HG03457 (cell line): Measurements from ENCODE around the gene RAB13.
A peak's percentile ranks its signal among the peaks of the same experiment; 100 is the strongest.

Source experiments
- ATAC-seq: cut with Tn5 transposase; IDR thresholded peaks from one replicate; pipeline ENCODE4 v1.9.1; 2021; ENCODE audit warnings: moderate number of reproducible peaks; ENCODE audit not compliant: unreplicated experiment

RAB13 gene

DNA sequence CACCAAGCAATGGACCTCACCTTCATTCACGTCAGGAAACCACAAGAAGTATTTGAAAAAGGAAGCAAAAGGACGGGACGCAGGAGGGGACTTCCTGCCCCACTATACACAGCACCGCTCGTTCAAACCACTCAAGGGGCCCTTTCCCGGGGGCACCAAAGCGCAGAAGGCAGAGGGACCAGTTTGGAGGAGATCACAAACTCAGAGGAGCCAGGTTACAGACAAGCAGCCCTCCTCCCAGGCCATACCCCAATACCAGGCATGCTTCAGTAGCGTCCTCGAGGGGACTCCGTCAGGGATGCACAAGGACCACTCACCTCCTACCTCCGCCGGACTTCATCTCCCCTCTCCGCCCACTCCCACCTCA is 28.4 kb downstream of the RAB13 start:
- ATAC-seq: peak; percentile 5

DNA sequence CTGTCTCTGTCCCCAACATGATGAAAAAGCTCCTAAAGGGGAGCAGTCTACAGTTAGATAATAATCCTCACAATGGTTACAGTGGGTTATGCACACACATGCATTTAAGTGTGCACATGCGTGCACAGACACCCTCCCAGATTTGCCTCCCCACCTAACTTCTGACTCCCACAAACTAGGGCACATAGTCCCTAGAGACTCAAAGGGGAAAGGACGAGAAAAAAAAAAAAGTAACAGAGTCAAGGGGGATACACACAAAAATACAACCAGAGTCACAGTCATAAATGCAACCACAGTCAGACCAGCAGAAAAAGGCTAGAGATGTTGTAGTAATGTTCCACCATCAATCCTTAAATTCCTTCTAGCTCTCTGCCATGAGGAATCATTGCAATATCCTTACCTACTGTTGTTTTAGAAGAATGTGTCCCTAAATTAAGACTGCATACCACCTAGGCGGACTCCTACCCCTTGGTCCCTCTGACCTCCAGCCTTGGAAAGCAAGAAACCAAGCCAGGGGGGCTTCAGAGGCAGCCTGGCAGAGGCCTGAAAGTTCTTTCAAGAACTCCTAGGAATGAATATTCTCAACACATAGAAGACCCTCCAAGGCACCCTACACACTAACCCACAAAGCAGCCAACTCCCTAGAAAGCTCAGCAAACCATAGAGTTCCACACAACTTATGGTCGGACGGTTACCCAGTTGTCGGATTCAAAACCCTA is 29.0 kb downstream of the RAB13 start:
- ATAC-seq: no peak

DNA sequence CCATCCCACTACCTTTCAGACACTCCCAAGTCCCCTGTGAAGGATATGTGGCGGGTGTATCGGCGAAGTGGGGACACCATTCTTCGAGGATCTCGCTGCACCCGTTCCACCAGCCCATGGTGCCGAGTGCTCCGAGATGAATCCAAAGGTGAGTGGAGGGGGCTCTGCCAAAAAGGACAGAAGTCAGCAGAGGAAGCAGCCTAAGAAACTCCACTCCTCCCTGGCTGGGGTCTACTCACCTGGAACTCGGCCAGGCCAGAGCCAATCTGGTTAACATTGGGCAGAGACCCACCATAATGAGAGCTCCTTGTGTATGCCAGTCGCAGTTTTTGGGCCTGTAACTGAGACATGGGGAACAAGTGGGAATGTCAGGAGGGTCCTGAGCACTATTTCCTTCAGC is 31.3 kb downstream of the RAB13 start:
- no peak for ATAC-seq

DNA sequence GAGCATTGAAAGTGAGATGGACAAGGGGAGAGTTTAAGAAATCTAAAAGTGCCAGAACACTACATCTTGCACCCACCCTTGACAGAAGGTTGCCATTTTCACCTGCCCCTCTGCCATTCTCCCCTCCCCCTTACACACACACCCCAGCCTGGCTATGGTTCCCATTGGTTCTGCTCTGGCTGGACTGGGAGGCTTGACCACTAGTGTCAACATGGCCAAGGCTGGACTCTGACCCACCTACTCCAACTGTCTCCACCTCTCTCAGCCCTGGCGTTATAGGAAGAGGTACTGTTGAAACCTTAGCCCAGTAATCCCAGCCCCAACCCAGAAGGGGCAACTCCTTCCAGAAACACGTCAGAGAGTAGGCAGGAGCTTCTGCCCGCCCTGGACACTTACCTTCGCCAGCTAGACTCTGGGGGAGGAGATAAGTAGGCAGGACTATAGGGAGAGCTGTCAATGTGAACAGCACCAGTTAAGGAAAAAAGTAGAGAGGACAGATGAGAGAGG is 32.2 kb downstream of the RAB13 start:
- no peak for ATAC-seq

DNA sequence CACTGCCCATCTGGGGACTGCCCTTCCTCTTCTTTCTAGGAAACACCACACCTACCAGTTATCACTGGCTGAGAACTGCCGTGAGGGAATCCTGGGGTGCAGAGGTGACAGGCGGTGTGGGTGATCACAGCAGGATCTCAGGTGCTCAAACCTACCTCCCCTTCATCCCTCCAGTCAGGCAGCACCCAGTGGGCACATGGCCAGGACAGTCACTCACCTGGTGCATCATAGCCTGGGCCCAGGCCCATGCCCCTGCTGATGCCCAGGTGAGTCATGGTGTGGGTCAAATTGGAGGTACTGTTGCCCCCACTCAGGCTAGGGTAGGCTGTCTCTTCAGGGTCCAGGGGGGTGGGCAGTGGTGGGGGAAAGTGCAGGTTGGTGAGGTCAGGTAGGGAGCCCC is 34.3 kb downstream of the RAB13 start:
- no peak for ATAC-seq

DNA sequence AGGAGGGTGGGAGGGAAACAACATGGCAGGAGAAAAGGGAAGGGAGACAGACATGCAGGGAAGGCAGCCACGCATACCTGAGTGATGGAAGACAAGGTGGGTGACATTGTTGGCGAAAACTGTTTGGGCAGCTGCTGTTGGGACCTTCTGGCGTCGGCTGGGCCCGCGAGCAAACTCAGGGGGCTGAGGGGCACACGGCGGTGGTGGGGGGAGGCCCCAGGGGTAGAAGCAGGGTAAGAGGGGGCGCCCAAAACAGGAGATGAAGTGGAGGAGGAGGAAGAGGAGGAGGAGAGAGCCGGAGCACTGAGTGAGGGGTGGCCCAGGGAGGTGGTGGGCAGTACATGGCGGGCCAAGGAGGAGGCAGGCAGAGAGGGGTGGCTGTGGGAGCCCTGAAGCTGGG is 35.0 kb downstream of the RAB13 start:
- ATAC-seq: no peak

- ATAC-seq: peak; percentile 43
Observed at GRCh38 chr1:153946622-153947241, 39.4 kb downstream of the RAB13 start, which contains the start of gene DENND4B. Gene DENND4B, minus strand, starts transcription at chr1:153946718. Its CDS starts 2,344 bp downstream, at chr1:153944374.

GRCh38 chr1:153945795-153946621 is 40.1 kb downstream of the RAB13 start:
- ATAC-seq: peak; percentile 46

GRCh38 chr1:153945131-153945794 is 40.9 kb downstream of the RAB13 start:
- no peak for ATAC-seq

DNA sequence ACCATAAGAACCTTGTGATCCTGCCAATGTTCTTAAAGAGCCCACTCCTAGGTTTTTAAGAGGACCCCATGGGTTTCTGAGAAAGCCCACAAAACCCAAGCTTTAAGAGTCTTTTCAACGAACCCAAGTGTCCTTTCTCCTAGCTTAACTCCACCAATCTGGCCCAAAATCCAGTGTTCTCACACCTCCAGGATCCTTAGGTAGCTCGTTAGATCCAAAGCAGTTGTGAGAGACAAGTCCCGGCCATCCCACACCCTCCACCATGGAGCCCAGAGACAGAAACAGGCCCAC is 41.4 kb downstream of the RAB13 start:
- no peak for ATAC-seq

DNA sequence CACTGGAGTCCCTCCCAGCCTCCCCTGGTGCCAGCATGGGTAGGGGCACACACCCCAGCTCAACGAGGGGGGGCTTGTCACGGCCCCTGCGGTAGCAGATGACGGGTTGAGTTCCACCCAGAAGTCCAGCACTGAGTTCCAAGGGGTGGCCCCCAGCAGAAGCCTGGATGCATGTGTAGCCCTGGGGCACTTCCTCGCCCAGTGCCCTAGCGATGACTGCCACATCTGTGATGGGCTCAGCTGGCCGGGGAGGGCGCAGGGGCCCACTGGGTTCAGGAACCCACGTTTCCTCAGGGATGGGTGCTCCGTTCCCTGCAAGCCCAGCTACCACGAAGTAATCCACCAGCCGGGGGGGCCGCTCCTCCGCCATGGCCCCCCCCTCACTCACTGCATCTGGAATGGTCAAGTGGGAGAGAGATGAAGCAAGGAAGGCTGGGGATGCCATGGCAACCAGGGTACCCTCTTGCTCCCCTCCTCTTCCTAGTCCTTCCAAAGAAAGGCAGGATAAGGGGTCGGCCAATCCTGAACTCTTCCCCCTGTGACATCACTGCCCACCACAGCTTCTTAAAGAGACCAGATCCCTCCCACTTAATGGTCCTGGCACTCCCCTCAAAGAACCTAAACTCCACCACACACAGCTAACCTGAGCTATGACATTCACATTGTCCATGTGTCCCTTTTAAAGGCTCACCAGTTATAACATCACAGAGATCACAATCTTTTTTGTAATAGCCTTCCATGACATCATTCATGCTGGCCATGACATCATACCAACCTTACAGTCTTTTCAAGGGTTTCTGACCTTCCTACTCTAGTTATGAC is 41.9 kb downstream of the RAB13 start:
- no peak for ATAC-seq

- no peak for ATAC-seq
Observed at GRCh38 chr1:153942766-153943549, 43.2 kb downstream of the RAB13 start.

- no peak for ATAC-seq
Observed at GRCh38 chr1:153941826-153942725, 44.1 kb downstream of the RAB13 start.

GRCh38 chr1:153940756-153941155 is 45.4 kb downstream of the RAB13 start:
- no peak for ATAC-seq

GRCh38 chr1:153939476-153939875 is 46.7 kb downstream of the RAB13 start:
- no peak for ATAC-seq

DNA sequence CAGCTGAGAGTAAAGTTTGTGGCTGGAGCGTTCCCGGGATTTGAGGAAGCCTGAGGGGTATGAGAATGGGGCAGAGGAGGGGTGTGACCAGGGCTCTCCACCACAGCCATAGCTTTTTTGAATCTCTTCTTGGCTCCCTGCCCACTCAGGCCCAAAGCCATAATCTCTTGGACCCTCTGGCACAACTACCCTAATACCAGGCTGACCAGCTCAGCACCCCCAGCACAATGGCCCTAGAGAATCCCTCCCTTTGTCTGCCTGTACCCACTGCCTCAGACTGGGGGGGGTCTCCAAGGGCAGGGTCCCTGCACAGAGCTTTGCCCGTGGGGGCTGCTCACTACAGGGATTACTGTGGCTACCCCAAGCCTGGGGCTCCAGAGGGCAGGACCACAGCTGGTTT is 47.1 kb downstream of the RAB13 start:
- no peak for ATAC-seq

GRCh38 chr1:153937331-153937730 is 48.8 kb downstream of the RAB13 start:
- no peak for ATAC-seq

- no peak for ATAC-seq
Observed at GRCh38 chr1:153936011-153936802, 49.9 kb downstream of the RAB13 start.
